ENCODE measurements around the gene CERS4. TPM values are rescaled to one million over a fixed set of nuclear protein-coding genes. Genes with fewer than 3 reads are reported as not detected.

The CERS4 gene
- total and polyA plus RNA-seq, 10 donors = 27.7 to 49.2 (median 43.1) TPM

DNA sequence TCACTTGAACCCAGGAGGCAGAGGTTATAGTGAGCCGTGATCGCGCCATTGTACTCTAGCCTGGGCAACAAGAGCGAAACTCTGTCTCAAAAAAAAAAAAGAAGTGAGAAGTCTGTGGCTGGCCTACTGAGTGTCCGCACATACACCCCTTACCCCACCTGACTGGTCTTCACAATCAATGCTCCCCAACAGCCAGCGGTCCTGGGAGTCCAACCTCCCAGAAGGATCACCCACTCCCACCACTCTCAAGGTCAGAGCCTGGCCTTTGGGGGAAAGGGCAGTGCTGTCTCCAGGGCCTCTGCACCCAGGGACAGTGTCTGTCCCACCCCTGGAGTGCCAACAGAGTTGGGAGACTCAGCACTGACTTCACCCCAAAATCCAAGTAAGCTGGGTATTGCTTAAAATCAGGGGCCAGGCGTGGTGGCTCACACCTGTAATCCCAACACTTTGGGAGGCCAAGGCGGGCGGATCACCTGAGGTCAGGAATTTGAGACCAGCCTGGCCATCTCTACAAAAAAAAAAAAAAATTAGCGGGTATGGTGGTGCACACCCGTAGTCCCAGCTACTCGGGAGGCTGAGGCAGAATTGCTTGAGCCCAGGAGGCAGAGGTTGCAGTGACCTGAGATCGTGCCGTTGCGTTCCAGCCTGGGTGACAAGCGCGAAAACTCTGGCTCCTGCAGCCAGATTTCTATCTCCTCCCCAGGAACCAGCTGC lies 101.3 kb downstream of the CERS4 start:
- H3K9me3 ChIP-seq = no peaks in the 10 kb centered on the region
- H3K4me3 ChIP-seq = no peak overlapping the region
- H3K4me1 ChIP-seq = peaks cover 8 to 81% (median 55%) of the 10 kb centered on the region in 6 donors
- peaks cover 0 to 65% (median 44%) of the 10 kb centered on the region in 6 donors for H3K36me3 ChIP-seq
- H3K27me3 ChIP-seq (replicated peaks in 1 of 7) = no peaks in the 10 kb centered on the region
- peak; percentile 45 for DNase-seq
- intact Hi-C loops (cut with DNase I; ENCODE audit: low total_unique reads) = no loop called here
- TF ChIP-seq POLR2AphosphoS5 (IDR thresholded peaks at IDR 0.05) = no peak
- 90 to 95% (median 92%) methylated on average over 17 of the region's 17 CpGs for WGBS, 5 donors
- peak overlapping the region in 2 of 8 donors; percentile 51 to 76 for H3K27ac ChIP-seq

DNA sequence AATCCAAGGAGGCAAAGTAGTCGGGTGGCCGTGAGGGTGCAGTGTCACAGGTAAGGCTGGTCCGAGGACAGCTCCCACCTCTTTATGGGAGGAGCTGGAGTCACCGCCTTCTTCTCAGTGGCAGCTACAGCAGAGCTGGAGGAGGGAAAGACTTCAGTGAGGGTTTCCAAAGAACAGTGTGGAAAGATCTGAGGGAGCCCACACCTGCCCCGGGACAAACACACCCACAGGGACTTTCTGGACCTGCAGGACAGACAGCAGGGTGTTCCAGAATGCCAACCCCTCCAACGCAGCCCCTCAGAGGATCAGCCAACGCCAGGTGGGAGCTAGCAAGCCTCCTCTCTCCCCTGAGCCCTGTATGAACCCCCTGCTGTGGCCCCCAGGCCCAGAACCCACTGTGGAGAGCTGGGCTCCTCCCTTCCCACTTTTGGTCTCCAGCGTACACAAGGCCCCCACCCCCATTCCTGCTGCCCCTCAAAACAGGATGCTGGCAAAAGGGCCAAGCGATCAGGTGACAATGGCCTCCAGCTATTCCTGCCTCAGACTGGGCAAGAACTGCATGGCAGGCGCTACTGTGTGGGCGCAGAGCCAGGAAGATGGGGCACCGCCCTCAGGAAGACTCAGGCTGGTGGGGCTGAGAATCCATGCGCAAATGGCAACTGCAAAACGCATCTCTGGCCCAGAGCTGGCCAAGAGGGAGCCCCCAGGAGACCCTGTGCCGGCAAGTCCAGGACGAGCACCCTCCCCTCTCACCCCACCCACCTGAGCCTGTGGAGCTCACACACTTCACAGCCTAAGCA lies 102.5 kb downstream of the CERS4 start:
- no peaks in the 10 kb centered on the region for H3K27me3 ChIP-seq (replicated peaks in 1 of 7)
- 66 to 82% (median 75%) methylated on average over 11 to 16 of the region's 16 CpGs for WGBS, 5 donors
- no peak for TF ChIP-seq POLR2A (IDR thresholded peaks at IDR 0.05)
- TF ChIP-seq POLR2AphosphoS5 (IDR thresholded peaks at IDR 0.05) = peak; percentile 21 to 75 (median 54)
- TF ChIP-seq, protein P1, sequence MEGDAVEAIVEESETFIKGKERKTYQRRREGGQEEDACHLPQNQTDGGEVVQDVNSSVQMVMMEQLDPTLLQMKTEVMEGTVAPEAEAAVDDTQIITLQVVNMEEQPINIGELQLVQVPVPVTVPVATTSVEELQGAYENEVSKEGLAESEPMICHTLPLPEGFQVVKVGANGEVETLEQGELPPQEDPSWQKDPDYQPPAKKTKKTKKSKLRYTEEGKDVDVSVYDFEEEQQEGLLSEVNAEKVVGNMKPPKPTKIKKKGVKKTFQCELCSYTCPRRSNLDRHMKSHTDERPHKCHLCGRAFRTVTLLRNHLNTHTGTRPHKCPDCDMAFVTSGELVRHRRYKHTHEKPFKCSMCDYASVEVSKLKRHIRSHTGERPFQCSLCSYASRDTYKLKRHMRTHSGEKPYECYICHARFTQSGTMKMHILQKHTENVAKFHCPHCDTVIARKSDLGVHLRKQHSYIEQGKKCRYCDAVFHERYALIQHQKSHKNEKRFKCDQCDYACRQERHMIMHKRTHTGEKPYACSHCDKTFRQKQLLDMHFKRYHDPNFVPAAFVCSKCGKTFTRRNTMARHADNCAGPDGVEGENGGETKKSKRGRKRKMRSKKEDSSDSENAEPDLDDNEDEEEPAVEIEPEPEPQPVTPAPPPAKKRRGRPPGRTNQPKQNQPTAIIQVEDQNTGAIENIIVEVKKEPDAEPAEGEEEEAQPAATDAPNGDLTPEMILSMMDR (IDR thresholded peaks at IDR 0.05 in 8 of 11, conservative IDR thresholded peaks at IDR 0.05 in 3 of 11) = no peak
- peak overlapping the region in 6 of 8 donors; percentile 26 to 76 (median 38) for H3K27ac ChIP-seq
- H3K9me3 ChIP-seq = no peaks in the 10 kb centered on the region
- H3K4me1 ChIP-seq = peaks cover 6 to 81% (median 53%) of the 10 kb centered on the region in 6 donors
- DNase-seq = peak; percentile 76
- no peak overlapping the region for H3K4me3 ChIP-seq
- intact Hi-C loops (cut with DNase I; ENCODE audit: low total_unique reads) = no loop called here
- H3K36me3 ChIP-seq = peaks cover 0 to 76% (median 51%) of the 10 kb centered on the region in 6 donors

Other genes with a start within 250 kb of the CERS4 start
- 10 to 100 TPM; 28.2 to 66.7 (median 52.9) TPM for gene ELAVL1, start 203.7 kb upstream of the CERS4 start, total RNA-seq
- gene ELAVL1, start 203.7 kb upstream of the CERS4 start, polyA plus RNA-seq = 10 to 100 TPM; 13.5 to 21.2 (median 18.9) TPM
- 1 to 10 TPM in 1 of 7 donors, under 1 TPM in 2, not detected in 4; 0.55 to 1.2 (median 0.77) TPM for gene CCL25, start 156.6 kb upstream of the CERS4 start, total RNA-seq
- gene CCL25, start 156.6 kb upstream of the CERS4 start, polyA plus RNA-seq = under 1 TPM; 0.42 to 0.78 (median 0.51) TPM
- not detected for gene FBN3, start 59.8 kb upstream of the CERS4 start, total RNA-seq
- under 1 TPM in 1 of 3 donors, not detected in 2; 0.02 TPM for gene FBN3, start 59.8 kb upstream of the CERS4 start, polyA plus RNA-seq
- 100 to 1,000 TPM in 1 of 7 donors, 10 to 100 TPM in 6; 35.8 to 131 (median 73.3) TPM for gene CD320, start 99.0 kb downstream of the CERS4 start, total RNA-seq
- 10 to 100 TPM; 26.6 to 34.3 (median 28.1) TPM for gene CD320, start 99.0 kb downstream of the CERS4 start, polyA plus RNA-seq
- 10 to 100 TPM; 14.6 to 43.2 (median 28.0) TPM for gene NDUFA7, start 112.0 kb downstream of the CERS4 start, total RNA-seq
- 100 to 1,000 TPM in 1 of 3 donors, 10 to 100 TPM in 2; 95.1 to 131 (median 99.6) TPM for gene NDUFA7, start 112.0 kb downstream of the CERS4 start, polyA plus RNA-seq
- 1,000 to 10,000 TPM in 4 of 7 donors, 100 to 1,000 TPM in 3; 356 to 1,972 (median 1,411) TPM for gene RPS28, start 112.1 kb downstream of the CERS4 start, total RNA-seq
- 1,000 to 10,000 TPM; 1,207 to 2,442 (median 2,131) TPM for gene RPS28, start 112.1 kb downstream of the CERS4 start, polyA plus RNA-seq
- gene KANK3, start 133.9 kb downstream of the CERS4 start, total RNA-seq = 10 to 100 TPM; 42.2 to 84.6 (median 54.6) TPM
- gene KANK3, start 133.9 kb downstream of the CERS4 start, polyA plus RNA-seq = 10 to 100 TPM; 14.0 to 66.7 (median 50.3) TPM
- gene ANGPTL4, start 154.8 kb downstream of the CERS4 start, total RNA-seq = 10 to 100 TPM in 4 of 7 donors, 1 to 10 TPM in 3; 1.8 to 28.3 (median 11.8) TPM
- gene ANGPTL4, start 154.8 kb downstream of the CERS4 start, polyA plus RNA-seq = 1 to 10 TPM; 7.4 to 8.5 (median 7.8) TPM
- gene RAB11B, start 181.0 kb downstream of the CERS4 start, total RNA-seq = 100 to 1,000 TPM in 4 of 7 donors, 10 to 100 TPM in 3; 60.2 to 114 (median 100) TPM
- 100 to 1,000 TPM in 1 of 3 donors, 10 to 100 TPM in 2; 42.0 to 101 (median 42.5) TPM for gene RAB11B, start 181.0 kb downstream of the CERS4 start, polyA plus RNA-seq
- gene MARCHF2, start 203.9 kb downstream of the CERS4 start, total RNA-seq = 100 to 1,000 TPM in 3 of 7 donors, 10 to 100 TPM in 4; 52.1 to 212 (median 81.1) TPM
- 10 to 100 TPM; 33.4 to 42.8 (median 36.2) TPM for gene MARCHF2, start 203.9 kb downstream of the CERS4 start, polyA plus RNA-seq
- 100 to 1,000 TPM; 105 to 229 (median 147) TPM for gene HNRNPM, start 235.6 kb downstream of the CERS4 start, total RNA-seq
- 100 to 1,000 TPM in 1 of 3 donors, 10 to 100 TPM in 2; 77.1 to 153 (median 79.9) TPM for gene HNRNPM, start 235.6 kb downstream of the CERS4 start, polyA plus RNA-seq

Measured in spleen (tissue), 11 donors.